ENCODE data around the gene DENND2A. TPM values are rescaled to one million over a fixed set of nuclear protein-coding genes. Genes with fewer than 3 reads are reported as not detected.
"Not testable (repeated sequence)": the region's sequence is repeated elsewhere in the genome, so short reads cannot be mapped to it uniquely, and the experiment has no call there.

Gene DENND2A
- total RNA-seq, 1 donor from 2014 or later = 14.4 TPM

DNA sequence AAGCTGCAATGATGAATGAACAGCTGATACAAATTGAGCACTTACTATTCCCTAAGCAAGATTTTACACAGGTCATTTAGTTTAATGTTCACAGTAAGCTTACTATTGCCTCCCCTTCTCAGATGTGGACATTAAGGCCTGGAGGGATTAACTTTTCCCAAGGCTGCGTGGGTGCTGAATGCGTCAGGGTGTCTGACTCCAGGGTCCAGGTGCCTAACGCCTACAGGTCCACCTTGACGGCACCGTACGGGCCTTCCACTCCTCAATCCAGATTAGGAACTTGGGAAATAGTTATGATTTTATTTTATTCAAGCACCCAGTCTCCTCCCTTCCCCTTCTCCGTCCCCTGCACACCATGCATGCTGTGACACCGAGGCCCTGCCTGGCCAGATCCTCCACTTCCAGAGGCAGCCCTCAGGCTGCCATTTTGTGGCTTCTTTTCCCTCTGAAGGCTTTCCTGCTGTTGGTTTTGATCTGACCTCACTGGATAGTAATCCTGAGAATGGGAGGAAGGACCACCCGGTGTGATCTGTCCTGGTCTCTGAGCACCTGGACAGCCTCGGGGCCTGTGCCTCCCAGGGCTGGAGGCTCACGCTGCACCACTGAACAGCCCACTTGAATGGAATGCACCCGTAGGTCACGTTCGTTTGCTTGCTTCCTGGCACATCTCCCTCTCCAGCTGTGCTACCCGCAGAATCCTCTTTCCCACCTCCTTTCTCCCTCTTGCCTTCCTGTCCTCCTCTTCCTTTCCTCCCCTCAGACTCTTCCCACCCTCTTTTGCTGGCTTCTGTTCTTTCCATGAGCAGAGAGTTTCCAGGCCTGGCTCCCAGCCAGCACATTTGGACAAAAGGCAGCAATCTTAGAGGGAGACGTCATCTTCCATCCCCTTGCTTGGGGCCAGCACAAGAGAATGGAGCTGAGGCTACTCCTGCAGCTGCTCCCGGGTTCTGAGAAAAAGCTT lies 14.4 kb downstream of the DENND2A start:
- ATAC-seq (peak; percentile 85), DNase-seq (peak; percentile 94)
- intact Hi-C loops (cut with micrococcal nuclease) = no loop called here

DNA sequence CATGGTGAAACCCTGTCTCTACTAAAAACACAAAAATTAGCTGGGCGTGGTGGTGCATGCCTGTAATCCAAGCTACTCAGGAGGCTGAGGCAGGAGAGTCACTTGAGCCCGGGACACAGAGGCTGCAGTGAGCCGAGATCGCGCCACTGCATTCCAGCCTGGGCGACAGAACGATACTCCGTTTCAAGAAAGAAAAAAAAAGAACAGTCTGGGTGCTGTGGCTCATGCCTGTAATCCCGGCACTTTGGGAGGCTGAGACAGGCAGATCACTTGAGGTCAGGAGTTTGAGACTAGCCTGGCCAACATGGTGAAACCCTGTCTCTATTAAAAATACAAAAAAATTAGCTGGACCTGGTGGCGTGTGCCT lies 15.4 kb downstream of the DENND2A start:
- intact Hi-C loops (cut with micrococcal nuclease); DNase-seq; ATAC-seq: not testable (repeated sequence)

DNA sequence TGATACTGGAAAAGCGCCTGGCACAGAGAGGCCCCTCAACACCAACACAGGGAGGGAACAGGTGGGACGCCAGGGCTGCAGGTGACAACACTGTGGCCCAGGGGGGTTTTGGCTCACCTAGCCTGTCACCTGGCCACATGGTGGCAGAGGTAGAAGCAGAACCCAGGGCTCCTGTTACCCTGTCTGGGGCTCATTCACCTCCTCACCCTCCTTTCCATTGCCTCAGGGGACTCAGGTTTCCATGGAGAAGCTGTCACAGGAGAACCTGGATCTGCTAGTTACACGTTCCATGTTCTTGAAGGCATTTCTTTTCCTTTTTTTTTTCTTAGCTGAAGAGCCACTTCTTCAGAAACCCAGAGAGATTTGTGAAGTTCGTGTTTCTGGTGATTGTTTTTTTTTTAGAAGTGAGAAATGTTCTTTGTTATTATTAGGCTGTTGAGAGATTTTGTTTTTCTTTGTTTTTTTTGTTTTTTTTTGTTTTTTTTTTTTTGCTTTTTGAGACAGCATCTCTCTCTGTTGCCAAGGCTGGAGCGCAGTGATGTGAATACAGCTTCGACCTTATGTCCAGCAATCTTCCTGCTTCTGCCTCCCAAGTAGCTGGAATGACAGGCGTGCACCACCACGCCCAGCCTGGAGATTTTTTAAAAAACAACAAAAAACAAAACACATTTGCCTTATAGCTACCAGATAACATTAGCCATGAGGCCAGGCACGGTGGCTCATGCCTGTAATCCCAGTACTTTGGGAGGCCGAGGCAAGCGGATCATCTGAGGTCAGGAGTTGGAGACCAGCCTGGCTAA lies 16.0 kb downstream of the DENND2A start:
- DNase-seq (no peak), ATAC-seq (no peak)

DNA sequence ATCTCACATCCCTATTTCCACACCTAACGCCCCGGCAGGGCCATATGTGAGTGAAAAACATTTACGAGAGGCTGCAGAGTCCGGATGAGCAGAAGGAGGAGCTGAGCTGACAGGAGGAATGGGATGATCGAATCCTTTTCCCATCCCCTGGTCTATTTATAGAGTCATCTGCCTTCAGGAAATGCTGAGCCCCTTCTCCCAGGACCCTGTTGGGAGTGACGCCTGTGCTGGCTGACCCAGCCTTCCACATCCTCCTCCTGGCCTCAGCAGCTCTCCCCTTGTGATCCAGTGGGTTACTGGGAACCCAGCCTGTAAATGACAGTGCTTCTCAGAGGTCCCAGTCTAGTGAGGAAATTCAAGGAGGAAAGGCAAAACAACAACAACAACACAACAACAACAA lies 16.6 kb downstream of the DENND2A start:
- ATAC-seq (peak; percentile 46), DNase-seq (peak; percentile 54)
- intact Hi-C loops (cut with micrococcal nuclease) = no loop called here

More for the DNA sequence above, 16.0 kb downstream of the DENND2A start:
- intact Hi-C loops (cut with micrococcal nuclease) = no loop called here

DNA sequence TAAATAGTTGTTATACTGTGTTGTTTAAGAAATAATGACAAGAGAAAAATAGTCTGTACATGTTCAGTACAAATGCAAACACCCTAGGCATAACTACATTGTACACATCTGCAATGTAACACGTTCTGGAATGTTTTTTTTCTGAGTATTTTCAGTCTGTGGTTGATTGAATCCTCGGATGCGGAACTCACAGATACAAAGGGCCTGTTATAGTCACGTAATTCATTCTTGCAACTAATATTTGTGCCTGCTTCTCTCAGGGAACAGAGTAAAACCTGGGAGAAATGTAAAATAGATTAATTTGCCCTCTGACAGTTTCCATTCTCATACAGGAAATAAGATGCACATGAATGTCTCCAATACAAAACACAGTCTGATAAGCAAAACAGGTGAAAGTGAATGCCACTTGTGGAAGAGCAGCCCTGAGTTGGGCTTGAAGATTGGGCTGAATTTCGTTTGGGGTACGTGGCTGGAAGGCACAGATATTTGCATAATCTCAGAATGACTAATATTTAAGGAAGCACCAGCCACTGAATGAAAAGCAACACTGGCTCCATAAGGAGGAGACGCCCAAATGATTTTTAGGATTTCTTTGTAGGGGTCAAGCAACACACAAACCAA lies 19.1 kb downstream of the DENND2A start:
- DNase-seq (no peak), ATAC-seq (no peak)
- intact Hi-C loops (cut with micrococcal nuclease) = no loop called here

DNA sequence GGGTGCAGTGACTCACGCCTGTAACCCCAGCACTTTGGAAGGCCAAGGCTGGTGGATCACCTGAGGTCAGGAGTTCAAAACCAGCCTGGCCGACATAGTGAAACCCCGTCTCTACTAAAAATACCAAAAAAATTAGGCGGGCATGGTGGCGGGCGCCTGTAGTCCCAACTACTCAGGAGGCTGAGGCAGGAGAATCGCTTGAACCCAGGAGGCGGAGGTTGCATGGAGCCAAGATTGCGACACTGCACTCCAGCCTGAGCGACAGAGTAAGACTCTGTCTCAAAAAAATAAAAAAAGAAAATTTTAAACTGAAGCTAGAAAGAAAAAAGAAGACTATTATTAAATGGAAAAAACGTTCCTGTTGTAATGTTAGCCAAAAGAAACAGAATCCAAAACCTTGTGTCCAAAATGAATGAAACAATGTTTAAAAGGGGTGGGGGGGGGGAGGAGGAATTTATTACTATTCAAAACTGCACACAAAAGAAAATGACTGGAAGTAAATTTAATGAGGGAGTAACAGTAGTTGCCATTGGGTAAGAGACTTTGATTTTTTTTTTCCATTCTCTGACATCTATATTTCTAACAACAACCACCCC lies 20.6 kb downstream of the DENND2A start:
- ATAC-seq; intact Hi-C loops (cut with micrococcal nuclease); DNase-seq: not testable (repeated sequence)

DNA sequence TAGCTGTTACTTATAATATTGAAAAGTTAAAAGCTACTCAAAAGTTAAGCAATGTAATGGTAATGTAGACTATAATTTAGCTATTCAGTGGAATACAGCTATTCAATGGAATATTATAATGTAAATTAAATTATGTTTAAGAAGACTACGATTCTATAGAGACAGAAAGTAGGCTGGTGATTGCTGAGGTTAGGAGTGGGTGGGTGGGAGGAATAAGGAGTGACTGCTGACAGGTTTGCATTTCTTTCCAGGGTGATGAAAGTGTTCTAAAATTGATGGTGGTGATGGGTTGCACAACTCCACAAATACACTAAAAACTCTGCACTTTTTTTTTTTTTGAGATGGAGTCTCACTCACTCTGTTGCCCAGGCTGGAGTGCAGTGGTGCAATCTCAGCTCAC lies 21.4 kb downstream of the DENND2A start:
- DNase-seq = no peak

DNA sequence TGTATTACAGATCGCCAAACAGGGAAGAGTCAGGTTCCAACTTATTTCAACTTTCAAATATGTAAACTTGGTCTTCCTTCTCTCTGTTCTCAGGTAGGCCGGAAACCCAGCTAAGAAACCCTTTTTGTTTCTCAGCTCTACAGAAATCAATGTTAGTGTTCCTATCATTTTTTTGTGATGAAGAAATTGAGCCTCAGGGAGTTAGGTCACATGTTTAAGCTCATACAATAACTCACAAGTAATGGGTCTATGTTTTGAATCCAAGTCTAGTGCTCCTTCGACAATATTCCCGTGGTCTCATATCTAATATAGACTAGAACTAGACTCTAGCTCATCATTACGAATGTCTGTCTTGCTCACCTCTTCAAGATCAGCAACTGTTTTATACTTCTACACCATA lies 22.3 kb downstream of the DENND2A start:
- DNase-seq (no peak), ATAC-seq (no peak)
- intact Hi-C loops (cut with micrococcal nuclease) = no loop called here

More for the DNA sequence above, 21.4 kb downstream of the DENND2A start:
- ATAC-seq = no peak
- intact Hi-C loops (cut with micrococcal nuclease) = no loop called here

DNA sequence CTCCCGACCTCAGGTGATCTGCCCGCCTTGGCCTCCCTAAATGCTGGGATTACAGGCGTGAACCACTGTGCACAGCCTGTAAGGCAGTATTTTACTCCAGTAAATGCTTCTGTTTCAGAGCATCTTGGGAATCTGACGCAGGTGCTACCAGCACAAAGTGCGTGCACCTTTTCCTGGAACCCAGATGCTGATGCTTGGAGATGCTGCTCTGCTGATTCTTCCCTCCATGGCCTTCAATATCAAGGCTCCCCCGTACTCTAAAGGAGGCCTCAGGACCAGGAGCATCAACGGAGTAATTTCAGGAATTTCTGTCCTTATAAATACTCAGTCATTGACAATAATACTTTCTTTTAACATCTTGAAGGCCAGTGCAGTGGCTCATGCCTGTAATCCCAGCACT lies 23.5 kb downstream of the DENND2A start:
- no peak for DNase-seq
- ATAC-seq = no peak
- intact Hi-C loops (cut with micrococcal nuclease) = no loop called here

DNA sequence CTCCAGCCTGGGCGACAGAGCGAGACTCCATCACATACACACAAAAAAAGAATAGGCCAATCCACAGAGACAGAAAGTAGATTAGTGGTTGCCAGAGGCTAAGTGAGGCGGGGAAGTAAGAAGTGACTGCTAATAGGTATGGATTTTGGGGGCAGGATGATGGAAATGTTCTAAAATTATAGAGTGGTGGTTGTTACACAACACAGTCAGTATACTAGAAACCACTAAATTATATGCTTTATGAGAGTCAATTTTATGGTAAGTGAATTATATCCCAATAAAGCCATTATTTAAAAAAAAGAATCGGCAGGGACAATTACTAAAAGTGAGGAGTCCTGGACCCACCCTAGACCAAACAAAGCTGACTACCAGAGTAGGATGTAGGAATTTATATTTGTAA lies 24.3 kb downstream of the DENND2A start:
- no peak for ATAC-seq
- intact Hi-C loops (cut with micrococcal nuclease) = no loop called here

DNA sequence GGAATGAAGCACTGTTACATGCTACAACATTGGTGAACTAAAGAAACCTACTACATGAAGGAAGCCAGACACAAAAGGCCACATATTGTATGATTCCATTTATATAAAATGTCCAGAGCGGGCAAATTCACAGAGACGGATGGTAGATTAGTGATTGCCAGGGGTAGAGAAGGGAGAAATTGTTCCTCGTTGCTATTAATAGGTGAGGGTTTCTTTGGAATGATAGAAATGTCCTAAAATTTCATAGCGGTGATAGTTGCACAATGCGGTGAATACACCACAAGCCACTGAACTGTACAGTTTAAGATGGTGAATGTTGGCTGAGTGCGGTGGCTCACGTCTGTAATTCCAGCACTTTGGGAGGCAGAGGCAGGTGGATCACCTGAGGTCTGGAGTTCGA lies 29.0 kb downstream of the DENND2A start:
- intact Hi-C loops (cut with micrococcal nuclease) = no loop called here
- DNase-seq = no peak
- no peak for ATAC-seq

More for the DNA sequence above, 24.3 kb downstream of the DENND2A start:
- DNase-seq = no peak

DNA sequence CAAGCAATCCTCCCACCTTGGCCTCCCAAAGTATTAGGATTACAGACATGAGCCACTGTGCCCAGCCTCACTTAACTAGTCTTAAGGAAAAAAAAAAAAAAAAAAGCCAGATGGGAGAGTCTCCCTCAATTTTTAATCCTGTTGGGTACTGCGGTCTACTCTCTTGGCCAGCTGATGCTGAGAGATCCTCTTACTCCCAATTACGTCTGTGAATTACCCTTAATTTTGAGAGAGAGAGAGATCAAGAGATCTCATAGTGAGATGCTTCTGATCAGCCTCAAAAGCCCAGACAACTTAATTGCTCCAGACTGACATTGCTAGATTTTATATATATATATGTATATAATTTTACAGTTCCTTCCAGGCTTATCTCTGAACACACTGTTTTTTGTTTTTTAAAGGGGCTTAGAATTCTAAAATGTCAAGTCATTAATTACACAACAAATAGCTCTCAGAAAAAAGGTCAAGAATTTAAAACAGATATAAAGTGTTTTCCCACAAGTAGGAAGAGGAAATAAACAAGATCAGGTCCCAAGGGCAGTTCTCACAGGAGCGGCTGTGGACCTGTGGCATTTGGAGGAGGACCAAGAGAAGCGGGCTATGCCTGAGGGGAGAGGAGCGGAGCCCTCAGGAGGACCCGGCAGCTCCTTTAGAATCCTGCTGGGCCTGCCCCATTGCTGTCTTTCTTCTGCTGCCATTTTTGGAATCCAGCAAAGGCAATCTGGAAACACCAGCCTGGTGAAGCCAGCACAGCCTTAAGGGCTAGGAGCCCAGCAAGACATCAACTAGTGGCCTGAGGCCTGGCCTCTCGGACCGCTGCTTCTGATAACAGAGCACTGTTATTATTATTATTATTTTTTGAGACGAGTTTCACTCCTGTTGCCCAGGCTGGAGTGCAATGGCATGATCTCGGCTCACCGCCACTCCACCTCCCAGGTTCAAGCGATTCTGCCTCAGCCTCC lies 30.1 kb downstream of the DENND2A start:
- intact Hi-C loops (cut with micrococcal nuclease) = no loop called here
- DNase-seq (no peak), ATAC-seq (peak; percentile 27)

DNA sequence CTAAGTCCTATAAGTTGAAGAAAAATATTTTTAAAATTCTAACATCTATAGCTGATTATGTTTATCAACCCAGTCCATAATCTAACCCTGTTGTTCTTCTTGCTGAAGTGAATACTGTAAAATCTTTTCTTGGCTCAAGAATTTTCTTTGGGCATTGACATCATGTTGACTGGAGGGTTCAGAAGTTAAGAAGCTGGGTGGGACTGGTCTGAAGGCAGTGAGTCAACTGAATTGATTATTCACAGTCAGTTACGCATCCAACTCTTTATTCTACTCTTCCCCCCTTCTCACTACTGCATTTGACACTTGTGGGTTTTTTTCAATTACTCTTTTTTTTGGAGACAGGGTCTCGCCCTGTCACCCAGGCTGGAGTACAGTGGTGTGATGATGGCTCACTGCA lies 31.0 kb downstream of the DENND2A start:
- ATAC-seq (no peak), DNase-seq (no peak)
- intact Hi-C loops (cut with micrococcal nuclease) = no loop called here

DNA sequence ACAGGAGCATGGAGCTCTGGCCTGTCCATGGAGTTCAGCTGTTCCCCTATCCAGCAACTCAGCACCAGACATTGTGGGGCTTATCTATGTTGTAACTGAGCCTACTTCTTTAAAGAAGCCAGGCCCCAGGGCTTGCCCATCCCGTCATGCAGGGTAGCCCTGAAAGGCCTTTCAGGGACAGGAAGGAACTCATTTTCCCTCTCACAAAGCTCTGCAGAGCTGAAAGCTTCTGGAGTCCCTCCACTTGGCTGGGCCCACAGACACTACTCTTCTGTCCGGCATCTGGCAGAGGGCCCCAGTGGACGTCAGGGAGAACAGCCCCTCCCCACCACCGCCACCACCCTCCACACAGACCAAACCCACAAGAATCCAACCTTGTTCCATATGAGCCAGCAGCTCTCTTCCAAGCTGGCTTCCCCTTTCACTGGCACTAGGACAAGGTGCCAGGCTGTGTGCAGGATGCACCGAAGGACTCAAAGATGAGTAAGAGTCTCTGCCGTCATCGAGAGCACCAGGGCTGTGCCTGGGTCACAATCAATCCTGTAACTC lies 33.1 kb downstream of the DENND2A start:
- peak; percentile 89 for DNase-seq

DNA sequence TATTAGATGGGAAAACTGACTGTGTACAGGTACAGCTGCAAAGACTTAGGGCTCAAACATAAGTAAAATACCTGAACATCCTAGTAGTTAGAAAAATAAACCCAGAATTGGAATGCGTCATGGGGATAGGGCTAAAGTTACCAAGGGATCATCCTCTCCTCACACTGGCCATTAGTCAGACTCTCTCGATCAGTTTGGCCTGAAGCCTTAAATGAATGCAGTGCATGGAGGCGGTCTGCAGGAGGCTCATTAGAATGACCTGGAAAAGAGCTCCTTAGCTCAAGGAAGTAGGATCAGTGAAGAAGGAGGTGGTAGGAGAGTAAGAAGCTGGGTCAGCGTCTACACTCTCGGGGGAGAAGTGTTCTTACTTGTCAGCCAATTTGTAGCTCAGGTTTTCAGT lies 35.3 kb downstream of the DENND2A start:
- ATAC-seq = no peak
- intact Hi-C loops (cut with micrococcal nuclease) = no loop called here
- no peak for DNase-seq

More for the DNA sequence above, 33.1 kb downstream of the DENND2A start:
- intact Hi-C loops (cut with micrococcal nuclease) = no loop called here
- ATAC-seq = peak; percentile 87

DNA sequence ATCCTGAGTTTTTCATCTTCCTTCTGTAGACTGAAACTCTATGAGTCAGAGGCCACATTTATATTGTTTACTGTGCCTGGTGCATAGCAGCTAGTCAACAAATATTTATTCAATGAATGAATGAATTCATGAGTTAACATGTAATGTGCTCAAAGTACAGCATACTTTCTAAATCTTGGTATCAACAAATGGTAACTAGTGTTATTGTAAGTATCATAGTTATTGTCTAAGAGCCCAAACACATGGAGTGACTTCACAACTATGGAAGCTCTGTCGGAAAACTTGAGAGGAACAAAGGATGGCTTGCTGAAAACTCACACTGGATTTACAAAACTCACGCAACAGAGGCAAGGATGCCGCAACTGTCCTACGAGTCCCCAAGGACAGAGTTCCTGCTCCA lies 35.9 kb downstream of the DENND2A start:
- no peak for ATAC-seq
- DNase-seq = no peak
- intact Hi-C loops (cut with micrococcal nuclease) = no loop called here

DNA sequence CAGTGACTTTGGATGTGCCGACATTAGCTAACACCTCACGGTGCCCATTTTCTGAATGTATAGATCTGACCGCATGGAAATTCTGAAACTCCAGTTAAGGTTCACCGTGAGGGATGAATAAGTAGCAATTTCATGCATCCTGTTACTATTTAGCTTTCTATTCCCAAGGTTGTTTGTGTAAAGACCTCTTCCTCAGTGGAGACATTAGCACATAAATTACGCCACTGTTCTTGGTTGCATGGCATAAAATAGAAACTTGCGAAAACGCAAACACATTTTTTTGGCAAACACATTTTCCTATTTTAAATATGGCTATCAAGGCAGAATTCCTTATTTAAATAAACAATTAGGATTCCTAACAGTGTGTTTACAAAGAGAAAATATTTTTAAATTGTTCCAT lies 36.5 kb downstream of the DENND2A start:
- no peak for ATAC-seq
- intact Hi-C loops (cut with micrococcal nuclease) = no loop called here
- DNase-seq = no peak

DNA sequence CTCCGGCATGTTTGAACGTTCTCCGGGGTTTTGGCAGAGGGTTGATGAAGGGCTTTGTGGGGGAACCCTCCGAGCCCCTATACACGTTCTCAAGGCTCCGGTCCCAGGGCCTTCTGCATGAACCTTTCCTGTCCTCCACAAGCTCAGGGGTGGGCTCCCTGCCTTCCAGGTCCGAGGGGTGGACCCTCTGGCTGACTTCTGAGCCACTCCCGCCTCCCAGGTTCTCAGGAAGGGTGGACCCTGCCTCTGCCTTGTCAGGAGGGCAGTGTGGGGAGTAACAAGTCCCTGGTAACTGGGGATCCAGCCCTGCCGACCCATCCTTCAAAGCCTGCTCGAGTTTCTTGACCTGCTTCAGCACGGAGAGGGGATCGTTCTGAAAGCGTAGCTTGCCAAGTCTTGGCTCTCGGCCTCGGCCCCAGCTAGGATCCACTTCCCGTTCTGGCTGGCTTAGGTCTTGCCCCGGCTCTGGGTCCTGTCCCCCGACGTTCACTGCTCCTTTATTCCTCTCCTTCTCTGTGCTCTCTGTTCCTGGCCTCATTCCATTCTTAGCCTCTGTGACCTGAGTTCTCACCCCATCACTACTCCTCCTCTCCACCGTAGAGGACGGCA lies 38.9 kb downstream of the DENND2A start:
- no peak for DNase-seq
- ATAC-seq = no peak
- intact Hi-C loops (cut with micrococcal nuclease) = no loop called here
